ENCODE measurements around the gene TBL1X. TPM values are rescaled to one million over a fixed set of nuclear protein-coding genes. Genes with fewer than 3 reads are reported as not detected.
A peak's percentile ranks its signal among the peaks of the same experiment; 100 is the strongest.

Gene TBL1X
- total RNA-seq, 4 donors from 2014 or later = 32.9 to 42.9 (median 33.4) TPM

- DNase-seq = no peak
- Histone ChIP-seq H3K27me3 (no peaks in the 10 kb centered on the region), H3K4me1 (peaks cover 18 to 22% of the 10 kb centered on the region in 2 donors), H3K27ac (peak overlapping the region in 2 of 3 donors; percentile 4 to 12), H3K36me3 (no peaks in the 10 kb centered on the region), H3K4me3 (replicated peaks in 1 of 3) (no peak overlapping the region), H3K9me3 (no peaks in the 10 kb centered on the region)
- intact Hi-C loops (cut with DNase I) = no loop called here
- TF ChIP-seq POLR2A (IDR thresholded peaks at IDR 0.05) (no peak), CTCF (IDR thresholded peaks at IDR 0.05) (no peak)
- WGBS, 2 donors = 47 to 77% methylated on average over 4 to 7 of the region's 7 CpGs
Measured at GRCh38 chrX:9606971-9607370, 142.1 kb downstream of the TBL1X start.

GRCh38 chrX:9609499-9609898 is 144.6 kb downstream of the TBL1X start:
- intact Hi-C loops (cut with DNase I) = no loop called here
- no peak overlapping the region for H3K27ac ChIP-seq
- peaks cover 13 to 18% of the 10 kb centered on the region in 2 donors for H3K4me1 ChIP-seq
- WGBS, 2 donors = 41 to 61% methylated on average over 7 of the region's 7 CpGs
- no peaks in the 10 kb centered on the region for H3K36me3 ChIP-seq
- H3K27me3 ChIP-seq = no peaks in the 10 kb centered on the region
- DNase-seq = no peak
- H3K4me3 ChIP-seq (replicated peaks in 1 of 3) = no peak overlapping the region
- H3K9me3 ChIP-seq = no peaks in the 10 kb centered on the region
- TF ChIP-seq CTCF (IDR thresholded peaks at IDR 0.05) (no peak), POLR2A (IDR thresholded peaks at IDR 0.05) (no peak)

- WGBS, 2 donors = 93 to 100% methylated on average over 3 of the region's 3 CpGs
- Histone ChIP-seq H3K4me1 (peaks cover 9 to 14% of the 10 kb centered on the region in 2 donors), H3K4me3 (replicated peaks in 1 of 3) (no peak overlapping the region), H3K27ac (no peak overlapping the region), H3K36me3 (no peaks in the 10 kb centered on the region), H3K9me3 (no peaks in the 10 kb centered on the region), H3K27me3 (no peaks in the 10 kb centered on the region)
- TF ChIP-seq CTCF (IDR thresholded peaks at IDR 0.05) (no peak), POLR2A (IDR thresholded peaks at IDR 0.05) (no peak)
- intact Hi-C loops (cut with DNase I) = no loop called here
- no peak for DNase-seq
Measured at GRCh38 chrX:9609987-9610386, 145.1 kb downstream of the TBL1X start.

GRCh38 chrX:9610771-9611392 is 146.0 kb downstream of the TBL1X start:
- intact Hi-C loops (cut with DNase I) = no loop called here
- 30 to 39% methylated on average over 5 of the region's 5 CpGs for WGBS, 2 donors
- no peak overlapping the region for H3K4me3 ChIP-seq (replicated peaks in 1 of 3)
- no peaks in the 10 kb centered on the region for H3K9me3 ChIP-seq
- no peak for TF ChIP-seq CTCF (IDR thresholded peaks at IDR 0.05)
- no peaks in the 10 kb centered on the region for H3K36me3 ChIP-seq
- H3K27me3 ChIP-seq = no peaks in the 10 kb centered on the region
- H3K27ac ChIP-seq = no peak overlapping the region
- H3K4me1 ChIP-seq = peaks cover 9 to 10% of the 10 kb centered on the region in 2 donors
- no peak for DNase-seq

DNA sequence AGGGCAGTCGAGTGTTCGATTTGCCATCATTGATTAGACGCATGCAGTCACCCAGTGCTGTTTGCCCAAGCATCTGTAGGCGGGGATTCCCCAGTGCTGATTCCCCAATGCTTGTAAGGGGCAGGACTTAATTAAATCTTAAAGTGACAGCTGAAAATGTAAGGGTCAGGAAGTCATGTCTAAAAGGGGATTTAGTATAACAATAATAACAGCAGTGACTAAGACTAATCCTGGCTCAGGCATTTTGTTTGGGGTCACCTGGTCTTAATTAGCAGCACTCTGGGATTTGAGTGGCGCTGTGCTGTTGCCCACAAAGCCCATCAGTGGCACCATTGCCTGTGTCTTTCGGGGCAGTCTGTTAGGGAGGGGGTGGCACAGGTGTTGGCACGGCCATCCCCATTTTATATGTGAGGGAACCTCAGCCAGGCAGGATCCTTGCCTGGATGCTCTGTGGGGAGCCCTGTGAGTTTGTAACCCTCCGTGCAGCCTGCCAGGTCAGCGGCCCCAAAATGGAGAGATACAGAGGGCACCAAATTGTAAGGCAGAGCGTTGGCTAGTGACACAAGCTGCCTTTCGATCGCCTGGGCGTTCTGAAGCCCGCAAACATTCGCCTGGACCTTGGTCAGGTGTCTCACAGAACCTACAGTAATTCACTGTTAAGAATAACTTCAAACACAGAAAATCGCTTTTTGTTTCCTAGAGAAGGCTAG is 146.7 kb downstream of the TBL1X start:
- WGBS, 2 donors = 88 to 91% methylated on average over 11 to 13 of the region's 16 CpGs
- H3K36me3 ChIP-seq = no peaks in the 10 kb centered on the region
- DNase-seq = no peak
- intact Hi-C loops (cut with DNase I) = no loop called here
- no peak overlapping the region for H3K27ac ChIP-seq
- TF ChIP-seq POLR2A (IDR thresholded peaks at IDR 0.05) (no peak), CTCF (IDR thresholded peaks at IDR 0.05) (no peak)
- H3K9me3 ChIP-seq = no peaks in the 10 kb centered on the region
- H3K4me3 ChIP-seq (replicated peaks in 1 of 3) = no peak overlapping the region
- no peaks in the 10 kb centered on the region for H3K27me3 ChIP-seq
- peaks cover 6 to 10% of the 10 kb centered on the region in 2 donors for H3K4me1 ChIP-seq
